Astrocyte (in vitro differentiated cells and primary cell): ENCODE results near the gene HOXB4. TPM values are rescaled to one million over a fixed set of nuclear protein-coding genes. Genes with fewer than 3 reads are reported as not detected.
A peak's percentile ranks its signal among the peaks of the same experiment; 100 is the strongest.

Source experiments
- DNase-seq: peaks from one replicate; pipeline ENCODE4 v3.0.0-alpha.2; 2010; ENCODE audit warnings: low read depth
- FAIRE-seq: peaks from 2 replicates; lab custom pipeline; 2011; peaks lifted over from hg19 to GRCh38; lab: Jason Lieb, UNC
- H2AFZ ChIP-seq: 2 replicates; pipeline ENCODE4 v1.6.0; 2012; ENCODE audit warnings: low read depth, low read length, inconsistent platforms
- H3K27ac ChIP-seq: 2 replicates; pipeline ENCODE4 v1.5.1; 2011; ENCODE audit warnings: low read depth, low read length, inconsistent platforms
- H3K27me3 ChIP-seq: 2 replicates; pipeline ENCODE4 v1.6.0; 2011; ENCODE audit warnings: low read length, inconsistent platforms; ENCODE audit not compliant: insufficient read depth
- H3K36me3 ChIP-seq: 2 replicates; pipeline ENCODE4 v1.5.1; 2011; ENCODE audit warnings: low read length, inconsistent platforms; ENCODE audit not compliant: insufficient read depth
- H3K4me1 ChIP-seq: 2 replicates; pipeline ENCODE4 v1.5.1; 2011; ENCODE audit warnings: low read length, inconsistent platforms; ENCODE audit not compliant: insufficient read depth
- H3K4me2 ChIP-seq: 2 replicates; pipeline ENCODE4 v1.6.0; 2012; ENCODE audit warnings: low read length, inconsistent platforms
- H3K4me3 ChIP-seq: 2 replicates; pipeline ENCODE4 v1.5.1; 2011; ENCODE audit warnings: low read depth, mild to moderate bottlenecking, low read length, inconsistent platforms; ENCODE audit not compliant: insufficient read depth
- H3K79me2 ChIP-seq: 2 replicates; pipeline ENCODE4 v1.6.0; 2012; ENCODE audit warnings: mild to moderate bottlenecking, low read length, inconsistent platforms; ENCODE audit not compliant: insufficient read depth
- H3K9ac ChIP-seq: 2 replicates; pipeline ENCODE4 v1.6.0; 2012; ENCODE audit warnings: mild to moderate bottlenecking, low read length, inconsistent platforms
- H3K9me3 ChIP-seq: 2 replicates; pipeline ENCODE4 v1.5.1; 2012; ENCODE audit warnings: low read depth, mild to moderate bottlenecking, low read length, inconsistent platforms; ENCODE audit not compliant: insufficient read depth
- H4K20me1 ChIP-seq: 2 replicates; pipeline ENCODE4 v1.6.0; 2012; ENCODE audit warnings: low read length, inconsistent platforms; ENCODE audit not compliant: insufficient read depth
- H3K27ac Mint-ChIP-seq: one replicate; pipeline ENCODE4 v1.8.0; 2021; ENCODE audit warnings: mild to moderate bottlenecking, mixed read lengths; ENCODE audit not compliant: unreplicated experiment
- H3K27me3 Mint-ChIP-seq: one replicate; pipeline ENCODE4 v1.8.0; 2021; ENCODE audit warnings: low read depth, mixed read lengths; ENCODE audit not compliant: unreplicated experiment
- H3K36me3 Mint-ChIP-seq: one replicate; pipeline ENCODE4 v1.8.0; 2021; ENCODE audit warnings: low read depth, mixed read lengths; ENCODE audit not compliant: unreplicated experiment
- H3K4me1 Mint-ChIP-seq: one replicate; pipeline ENCODE4 v1.8.0; 2021; ENCODE audit warnings: low read depth, mixed read lengths; ENCODE audit not compliant: unreplicated experiment
- H3K4me3 Mint-ChIP-seq: one replicate; pipeline ENCODE4 v1.8.0; 2021; ENCODE audit warnings: mild to moderate bottlenecking, moderate library complexity, mixed read lengths; ENCODE audit not compliant: unreplicated experiment
- H3K9me3 Mint-ChIP-seq: one replicate; pipeline ENCODE4 v1.8.0; 2021; ENCODE audit warnings: mild to moderate bottlenecking, mixed read lengths; ENCODE audit not compliant: unreplicated experiment
- EZH2 ChIP-seq: IDR thresholded peaks from 2 replicates; pipeline ENCODE4 v1.6.1; 2012; ENCODE audit warnings: mild to moderate bottlenecking, low read length, inconsistent platforms; ENCODE audit not compliant: insufficient read depth
- total RNA-seq: library from RNA; stranded (reverse); gene quantifications from 2 replicates; pipeline ENCODE4 v1.2.1, GENCODE V29; 2021
- TF ChIP-seq, protein P1 (sequence below): IDR thresholded peaks from 2 replicates; pipeline ENCODE4 v1.5.1; 2011; ENCODE audit warnings: low read depth, mild to moderate bottlenecking, inconsistent platforms, low read length, moderate library complexity; ENCODE audit not compliant: insufficient read depth

The HOXB4 gene
- total RNA-seq, 1 donor from 2014 or later: not detected

DNA sequence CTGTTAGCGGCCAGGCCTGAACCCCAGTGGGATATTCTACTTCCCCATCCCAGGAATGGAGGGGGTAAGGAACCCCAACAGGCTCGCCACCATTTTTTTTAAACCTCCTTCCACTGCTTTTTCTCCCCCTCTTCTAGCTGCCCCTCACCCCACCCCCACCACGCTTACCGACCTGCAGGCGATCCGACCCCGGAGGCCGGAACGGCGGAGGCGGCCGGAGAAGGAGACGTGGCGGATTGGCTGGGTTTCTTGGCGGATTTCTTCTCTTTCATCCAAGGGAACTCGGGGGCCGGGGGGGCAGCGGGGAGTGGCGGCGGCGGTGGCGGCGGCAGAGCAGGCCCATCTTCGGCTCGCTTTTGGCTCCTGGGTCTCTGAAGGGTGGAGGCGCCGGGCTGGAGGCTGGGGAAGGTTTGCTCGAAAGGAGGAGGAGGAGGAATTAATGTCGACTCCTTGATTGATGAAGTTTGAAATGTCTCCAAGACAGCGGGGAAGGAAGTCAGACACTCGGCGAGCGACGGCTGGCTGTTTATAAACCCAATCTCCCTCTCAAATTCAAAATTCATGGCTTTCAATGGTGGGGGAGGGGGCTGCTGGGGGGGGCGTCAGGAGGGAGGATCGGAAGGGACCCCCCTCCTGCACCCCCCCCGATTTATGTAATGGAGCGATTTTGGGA lies 33.7 kb downstream of the HOXB4 start:
- H3K27ac Mint-ChIP-seq: peak overlapping the region; percentile 94
- H3K27me3 Mint-ChIP-seq: peaks cover 85% of the 10 kb centered on the region
- Histone ChIP-seq H2AFZ (no peak overlapping the region), H3K27ac (peak overlapping the region; percentile 95), H3K4me2 (peak overlapping the region; percentile 83), H3K9ac (peak overlapping the region; percentile 96), H3K36me3 (no peaks in the 10 kb centered on the region), H3K79me2 (peaks cover 68% of the 10 kb centered on the region), H3K4me3 (peak overlapping the region; percentile 84), H4K20me1 (no peaks in the 10 kb centered on the region), H3K27me3 (peaks cover 36% of the 10 kb centered on the region), H3K9me3 (no peaks in the 10 kb centered on the region), H3K4me1 (peaks cover 39% of the 10 kb centered on the region)
- H3K4me3 Mint-ChIP-seq: peak overlapping the region; percentile 85
- peaks cover 10% of the 10 kb centered on the region for H3K9me3 Mint-ChIP-seq
- DNase-seq (peak; percentile 91), FAIRE-seq (no peak)
- peaks cover 2% of the 10 kb centered on the region for H3K36me3 Mint-ChIP-seq
- TF ChIP-seq, protein P1, sequence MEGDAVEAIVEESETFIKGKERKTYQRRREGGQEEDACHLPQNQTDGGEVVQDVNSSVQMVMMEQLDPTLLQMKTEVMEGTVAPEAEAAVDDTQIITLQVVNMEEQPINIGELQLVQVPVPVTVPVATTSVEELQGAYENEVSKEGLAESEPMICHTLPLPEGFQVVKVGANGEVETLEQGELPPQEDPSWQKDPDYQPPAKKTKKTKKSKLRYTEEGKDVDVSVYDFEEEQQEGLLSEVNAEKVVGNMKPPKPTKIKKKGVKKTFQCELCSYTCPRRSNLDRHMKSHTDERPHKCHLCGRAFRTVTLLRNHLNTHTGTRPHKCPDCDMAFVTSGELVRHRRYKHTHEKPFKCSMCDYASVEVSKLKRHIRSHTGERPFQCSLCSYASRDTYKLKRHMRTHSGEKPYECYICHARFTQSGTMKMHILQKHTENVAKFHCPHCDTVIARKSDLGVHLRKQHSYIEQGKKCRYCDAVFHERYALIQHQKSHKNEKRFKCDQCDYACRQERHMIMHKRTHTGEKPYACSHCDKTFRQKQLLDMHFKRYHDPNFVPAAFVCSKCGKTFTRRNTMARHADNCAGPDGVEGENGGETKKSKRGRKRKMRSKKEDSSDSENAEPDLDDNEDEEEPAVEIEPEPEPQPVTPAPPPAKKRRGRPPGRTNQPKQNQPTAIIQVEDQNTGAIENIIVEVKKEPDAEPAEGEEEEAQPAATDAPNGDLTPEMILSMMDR: no peak
- no peak for TF ChIP-seq EZH2
- peaks cover 5% of the 10 kb centered on the region for H3K4me1 Mint-ChIP-seq

DNA sequence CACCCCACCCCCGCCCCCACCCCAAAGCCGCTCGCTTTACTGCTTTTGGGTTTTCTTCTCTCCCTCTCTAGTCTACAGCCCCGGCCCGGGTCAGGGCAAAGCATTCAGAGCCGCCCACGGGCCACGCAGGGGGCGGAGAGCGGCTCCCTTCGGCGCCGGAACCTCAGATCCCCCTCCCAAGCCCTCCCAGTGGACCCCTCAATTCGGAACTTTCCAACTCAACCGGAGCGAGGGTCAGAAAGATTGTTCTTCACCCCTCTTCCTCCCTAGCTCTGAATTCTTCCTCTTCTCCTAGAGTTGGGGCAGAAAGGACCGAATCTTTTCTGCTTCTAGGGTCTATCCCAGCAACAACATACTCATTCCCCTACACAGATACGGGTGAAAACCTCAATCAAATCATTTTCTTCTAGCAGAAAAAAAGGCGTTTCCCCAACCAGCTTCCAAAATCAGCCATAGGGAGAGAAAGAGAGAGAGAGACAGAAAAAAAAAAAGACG lies 34.2 kb downstream of the HOXB4 start:
- H3K9me3 ChIP-seq: no peaks in the 10 kb centered on the region
- H3K4me3 Mint-ChIP-seq: peak overlapping the region; percentile 85
- peaks cover 86% of the 10 kb centered on the region for H3K27me3 Mint-ChIP-seq
- peaks cover 36% of the 10 kb centered on the region for H3K27me3 ChIP-seq
- H3K79me2 ChIP-seq: peaks cover 67% of the 10 kb centered on the region
- H3K9ac ChIP-seq: peak overlapping the region; percentile 96
- H3K36me3 Mint-ChIP-seq: peaks cover 2% of the 10 kb centered on the region
- no peak overlapping the region for H2AFZ ChIP-seq
- peak overlapping the region; percentile 94 for H3K27ac Mint-ChIP-seq
- FAIRE-seq (no peak), DNase-seq (no peak)
- no peaks in the 10 kb centered on the region for H3K36me3 ChIP-seq
- H4K20me1 ChIP-seq: no peaks in the 10 kb centered on the region
- peak overlapping the region; percentile 84 for H3K4me3 ChIP-seq
- peaks cover 5% of the 10 kb centered on the region for H3K4me1 Mint-ChIP-seq
- TF ChIP-seq, protein P1: no peak
- TF ChIP-seq EZH2: no peak
- H3K9me3 Mint-ChIP-seq: peaks cover 10% of the 10 kb centered on the region
- peak overlapping the region; percentile 83 for H3K4me2 ChIP-seq
- H3K27ac ChIP-seq: peak overlapping the region; percentile 95
- peaks cover 40% of the 10 kb centered on the region for H3K4me1 ChIP-seq
